Amniotic stem cell (primary cell): Measurements from ENCODE around the gene A2M.

Experiments used
- DNase-seq: peaks from one replicate; lab custom pipeline; 2025; lab: John Stamatoyannopoulos, UW

The A2M gene

GRCh38 chr12:9036227-9036626, 79.5 kb downstream of the A2M start:
- DNase-seq = no peak

- no peak for DNase-seq
Measured at GRCh38 chr12:9034095-9034494, 81.6 kb downstream of the A2M start.

GRCh38 chr12:9033265-9033887, 82.3 kb downstream of the A2M start:
- DNase-seq = no peak

GRCh38 chr12:9032202-9032964, 83.3 kb downstream of the A2M start:
- DNase-seq = no peak

- DNase-seq = no peak
Measured at GRCh38 chr12:9030776-9031175, 84.9 kb downstream of the A2M start.

- DNase-seq = no peak
Measured at GRCh38 chr12:9027161-9028059, 88.3 kb downstream of the A2M start.

GRCh38 chr12:9024512-9024911, 91.2 kb downstream of the A2M start:
- no peak for DNase-seq

- DNase-seq = no peak
Measured at GRCh38 chr12:9022592-9022991, 93.1 kb downstream of the A2M start.
